PC-3 (cell line): ENCODE results near the gene ZSWIM7.

Experiments
- CTCF ChIP-seq: fragments of 300-600 bp; sonication (generic); conservative IDR thresholded peaks from 2 replicates; pipeline ENCODE4 v1.5.1; 2017; ENCODE audit warnings: antibody characterized with exemption, low read depth, mild to moderate bottlenecking, low read length
- EZH2 ChIP-seq: fragments of 300-600 bp; sonication (generic); IDR thresholded peaks from one replicate; pipeline ENCODE4 v1.6.1; 2017; ENCODE audit warnings: antibody characterized with exemption, mild to moderate bottlenecking, low read length; ENCODE audit not compliant: unreplicated experiment

- TF ChIP-seq CTCF = no peak
- no peak for TF ChIP-seq EZH2
Measured at GRCh38 chr17:15981208-15981607, 18.3 kb downstream of the ZSWIM7 start.
